Parathyroid adenoma (tissue), 2 donors: ENCODE measurements around the gene KANSL1.
"Not testable (repeated sequence)": the region's sequence is repeated elsewhere in the genome, so short reads cannot be mapped to it uniquely, and the experiment has no call there.

ENCODE experiments used
- H2AFZ ChIP-seq: fragments of 300-600 bp; sonication (generic); one replicate; pipeline ENCODE4 v1.7.0; 2017; ENCODE audit warnings: antibody characterized with exemption, mild to moderate bottlenecking
- H3K27ac ChIP-seq: fragments of 300-600 bp; sonication (generic); one replicate; pipeline ENCODE4 v1.7.0; 2017
- H3K27me3 ChIP-seq: fragments of 300-600 bp; sonication (generic); one replicate; pipeline ENCODE4 v1.7.0; 2017; ENCODE audit warnings: low read length; ENCODE audit not compliant: control insufficient read depth, insufficient read depth
- H3K36me3 ChIP-seq: fragments of 300-600 bp; sonication (generic); one replicate; pipeline ENCODE4 v1.7.0; 2017; ENCODE audit warnings: low read length; ENCODE audit not compliant: control insufficient read depth, insufficient read depth
- H3K4me1 ChIP-seq: fragments of 300-600 bp; sonication (generic); one replicate; pipeline ENCODE4 v1.7.0; 2017; ENCODE audit warnings: control low read depth
- H3K4me2 ChIP-seq: fragments of 300-600 bp; sonication (generic); one replicate; pipeline ENCODE4 v1.7.0; 2017; ENCODE audit warnings: low read length
- H3K4me3 ChIP-seq: fragments of 300-600 bp; sonication (generic); one replicate; pipeline ENCODE4 v1.7.0; 2017; ENCODE audit warnings: low read depth, low read length
- H3K79me2 ChIP-seq: fragments of 300-600 bp; sonication (generic); one replicate; pipeline ENCODE4 v1.7.0; 2017; ENCODE audit warnings: control low read depth
- H3K9ac ChIP-seq: fragments of 300-600 bp; sonication (generic); one replicate; pipeline ENCODE4 v1.7.0; 2017; ENCODE audit warnings: mild to moderate bottlenecking
- H3K9me3 ChIP-seq: fragments of 300-600 bp; sonication (generic); one replicate; pipeline ENCODE4 v1.7.0; 2017; ENCODE audit warnings: low read length; ENCODE audit not compliant: control insufficient read depth
- CTCF ChIP-seq: fragments of 300-600 bp; sonication (generic); IDR thresholded peaks from one replicate; pipeline ENCODE4 v1.7.0; 2017; ENCODE audit warnings: antibody characterized with exemption, mild to moderate bottlenecking
- donor health status: primary hyperparathyroidism.

Gene KANSL1

GRCh38 chr17:46193151-46193625, at the start of gene KANSL1:
TSS of gene KANSL1 (minus strand) at chr17:46193429. CDS start at chr17:46172143, 21,286 bp downstream.
- Histone ChIP-seq H3K4me3 (peak within 1 kb of the TSS; percentile 92), H2AFZ (peak within 1 kb of the TSS; percentile 93), H3K79me2 (peaks cover 59% of the 10 kb centered on the region), H3K9me3 (no peaks in the 10 kb centered on the region), H3K9ac (peak within 1 kb of the TSS; percentile 79), H3K27me3 (no peaks in the 10 kb centered on the region), H3K27ac (peak within 1 kb of the TSS; percentile 93), H3K4me1 (peaks cover 15% of the 10 kb centered on the region), H3K4me2 (peak within 1 kb of the TSS; percentile 89), H3K36me3 (no peaks in the 10 kb centered on the region)
- TF ChIP-seq CTCF = peak; percentile 50

- H3K4me3 ChIP-seq, H3K27me3 ChIP-seq, H3K4me1 ChIP-seq, H3K4me2 ChIP-seq, H3K27ac ChIP-seq, H3K36me3 ChIP-seq, H3K9ac ChIP-seq, H3K9me3 ChIP-seq, H3K79me2 ChIP-seq: not testable (repeated sequence)
- H2AFZ ChIP-seq = peak overlapping the region; percentile 42
These were observed 38.1 kb upstream of the KANSL1 start for GRCh38 chr17:46231359-46231758.

- H3K79me2 ChIP-seq, H3K9ac ChIP-seq, H3K27ac ChIP-seq, H3K27me3 ChIP-seq, H3K36me3 ChIP-seq, H3K4me3 ChIP-seq, H3K4me1 ChIP-seq, H3K9me3 ChIP-seq: not testable (repeated sequence)
- H3K4me2 ChIP-seq = peak overlapping the region; percentile 31
- peak overlapping the region; percentile 43 for H2AFZ ChIP-seq
These were observed 32.1 kb upstream of the KANSL1 start for GRCh38 chr17:46225274-46225794.

- H3K9ac ChIP-seq, H3K27ac ChIP-seq: not testable (repeated sequence)
- peak overlapping the region; percentile 43 for H2AFZ ChIP-seq
These were observed 31.6 kb upstream of the KANSL1 start for GRCh38 chr17:46224864-46225263.

GRCh38 chr17:46223041-46223440, 29.8 kb upstream of the KANSL1 start:
- not testable (repeated sequence) for H2AFZ ChIP-seq, H3K9ac ChIP-seq
- peaks cover 12% of the 10 kb centered on the region for H3K79me2 ChIP-seq

More at GRCh38 chr17:46224864-46225263, 31.6 kb upstream of the KANSL1 start:
- H3K79me2 ChIP-seq, H3K36me3 ChIP-seq, H3K27me3 ChIP-seq, H3K4me2 ChIP-seq, H3K4me1 ChIP-seq, H3K9me3 ChIP-seq, H3K4me3 ChIP-seq: not testable (repeated sequence)

GRCh38 chr17:46216682-46217081, 23.5 kb upstream of the KANSL1 start:
- peaks cover 20% of the 10 kb centered on the region for H3K79me2 ChIP-seq
- H3K9ac ChIP-seq = no peak overlapping the region
- H3K27me3 ChIP-seq = no peaks in the 10 kb centered on the region
- H3K36me3 ChIP-seq = no peaks in the 10 kb centered on the region
- no peaks in the 10 kb centered on the region for H3K9me3 ChIP-seq
- no peak overlapping the region for H2AFZ ChIP-seq
- no peak overlapping the region for H3K4me2 ChIP-seq
- H3K27ac ChIP-seq = no peak overlapping the region
- H3K4me1 ChIP-seq = no peaks in the 10 kb centered on the region
- TF ChIP-seq CTCF = no peak
- H3K4me3 ChIP-seq = no peak overlapping the region

More at GRCh38 chr17:46223041-46223440, 29.8 kb upstream of the KANSL1 start:
- not testable (repeated sequence) for H3K4me3 ChIP-seq, H3K36me3 ChIP-seq, H3K4me1 ChIP-seq, H3K27me3 ChIP-seq, H3K9me3 ChIP-seq, H3K4me2 ChIP-seq, H3K27ac ChIP-seq
